ENCODE measurements around the gene USP17L12.
"Not testable (repeated sequence)": the region's sequence is repeated elsewhere in the genome, so short reads cannot be mapped to it uniquely, and the experiment has no call there.

Gene USP17L12

GRCh38 chr4:9262572-9262971 is 42.6 kb downstream of the USP17L12 start, which contains the start of gene USP17L21:
Gene USP17L21, plus strand, starts transcription at chr4:9262872. Its CDS starts 0 bp downstream, at chr4:9262872.
- not testable (repeated sequence) for H3K27me3 ChIP-seq (ENCODE audit: control insufficient read depth, insufficient read depth, low read length); H3K9ac ChIP-seq (ENCODE audit: low read length); H3K36me3 ChIP-seq (ENCODE audit: control insufficient read depth, insufficient read depth, low read length); H3K9me3 ChIP-seq (ENCODE audit: control insufficient read depth, low read length); H3K4me1 ChIP-seq (ENCODE audit: control insufficient read depth, insufficient read depth, low read length); H3K4me3 ChIP-seq (ENCODE audit: low read length)

GRCh38 chr4:9267319-9267718 is 47.4 kb downstream of the USP17L12 start, which contains the start of gene USP17L22:
Gene USP17L22, plus strand, starts transcription at chr4:9267619. Its CDS starts 0 bp downstream, at chr4:9267619.
- not testable (repeated sequence) for H3K36me3 ChIP-seq (ENCODE audit: control insufficient read depth, insufficient read depth, low read length); H3K4me3 ChIP-seq (ENCODE audit: low read length); H3K4me1 ChIP-seq (ENCODE audit: control insufficient read depth, insufficient read depth, low read length); H3K9me3 ChIP-seq (ENCODE audit: control insufficient read depth, low read length); H3K9ac ChIP-seq (ENCODE audit: low read length); H3K27me3 ChIP-seq (ENCODE audit: control insufficient read depth, insufficient read depth, low read length)
